GM12873 (cell line): Measurements from ENCODE around the gene C19orf73.

Experiments used
- CTCF ChIP-seq: IDR thresholded peaks from 2 replicates; pipeline ENCODE4 v1.5.1; 2012; ENCODE audit warnings: low read depth, mild to moderate bottlenecking, moderate library complexity, low read length, control low read depth; ENCODE audit not compliant: insufficient read depth; ENCODE audit errors: missing control alignments

C19orf73 gene

GRCh38 chr19:49116544-49116943, 2.4 kb downstream of the C19orf73 start:
- no peak for TF ChIP-seq CTCF

- TF ChIP-seq CTCF = no peak
These were observed 4.1 kb downstream of the C19orf73 start for GRCh38 chr19:49114630-49115363.

- TF ChIP-seq CTCF = peak; percentile 71
These were observed 4.9 kb downstream of the C19orf73 start, which contains the start of gene LIN7B for GRCh38 chr19:49113762-49114629. TSS of gene LIN7B (plus strand) at chr19:49114370. CDS start at chr19:49114405, 35 bp downstream.

GRCh38 chr19:49111218-49111998, 7.5 kb downstream of the C19orf73 start:
- TF ChIP-seq CTCF = no peak

DNA sequence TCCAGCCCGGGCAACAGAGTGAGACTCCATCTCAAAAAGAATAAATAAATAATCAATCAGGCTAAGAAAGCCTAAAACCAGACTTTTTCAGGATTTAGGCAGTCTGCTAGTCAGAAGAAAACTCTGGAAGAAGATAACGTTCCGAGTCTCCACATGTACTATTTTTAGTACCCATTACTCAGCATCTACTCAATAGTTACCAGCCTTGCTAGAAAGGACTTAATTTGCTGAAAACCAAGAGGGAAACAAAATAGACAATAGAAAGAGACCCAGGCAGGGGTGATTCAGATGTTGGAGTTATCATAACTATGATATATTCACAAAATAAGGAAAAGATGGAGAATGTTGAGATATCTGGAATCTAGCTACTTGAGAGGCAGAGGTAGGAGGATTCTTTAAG, 8.4 kb downstream of the C19orf73 start:
- no peak for TF ChIP-seq CTCF

GRCh38 chr19:49109569-49110233, 9.2 kb downstream of the C19orf73 start:
- no peak for TF ChIP-seq CTCF

DNA sequence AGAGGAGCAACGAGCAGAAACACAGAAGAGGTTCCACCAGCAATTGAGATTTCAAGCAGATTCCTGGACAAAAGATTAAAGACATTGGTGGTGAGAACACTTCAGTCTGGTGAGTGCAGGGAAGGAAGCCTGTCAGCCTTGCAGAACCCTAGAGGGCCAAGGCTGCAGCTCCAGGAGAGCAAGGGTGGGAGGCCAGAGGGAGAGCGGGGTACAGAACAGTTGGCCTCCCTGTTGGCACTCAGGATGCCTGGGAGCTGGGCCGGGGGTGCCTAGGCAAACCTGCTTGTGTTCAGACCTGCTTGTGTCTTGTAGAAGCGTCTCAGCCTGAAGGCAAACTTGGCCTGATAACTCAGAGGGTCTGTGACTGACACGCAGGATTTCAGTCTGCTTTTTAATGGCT, 9.9 kb downstream of the C19orf73 start:
- TF ChIP-seq CTCF = no peak
